HG03139 (cell line): ENCODE data around the gene MRPL34.

ENCODE experiments used
- ATAC-seq: cut with Tn5 transposase; IDR thresholded peaks from one replicate; pipeline ENCODE4 v1.9.1; 2021; ENCODE audit not compliant: unreplicated experiment

Gene MRPL34

GRCh38 chr19:17340302-17340870, 34.7 kb downstream of the MRPL34 start:
- no peak for ATAC-seq

DNA sequence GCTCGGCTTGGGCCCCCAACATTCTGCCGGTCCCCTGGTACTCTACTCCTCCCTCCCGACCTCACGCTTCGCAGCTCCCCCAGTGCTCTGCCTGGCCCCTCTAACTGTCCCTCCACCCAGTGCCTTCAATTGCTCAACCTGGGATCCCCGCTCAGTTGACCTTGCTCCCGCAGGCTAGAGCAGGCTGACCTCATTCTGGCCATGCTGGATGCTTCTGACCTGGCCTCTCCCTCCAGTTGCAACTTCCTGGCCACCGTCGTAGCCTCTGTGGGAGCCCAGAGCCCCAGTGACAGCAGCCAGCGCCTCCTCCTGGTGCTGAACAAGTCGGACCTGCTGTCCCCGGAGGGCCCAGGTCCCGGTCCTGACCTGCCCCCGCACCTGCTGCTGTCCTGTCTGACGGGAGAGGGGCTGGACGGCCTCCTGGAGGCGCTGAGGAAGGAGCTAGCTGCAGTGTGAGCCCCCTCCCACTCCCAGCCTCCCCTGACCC, 35.2 kb downstream of the MRPL34 start:
- no peak for ATAC-seq

DNA sequence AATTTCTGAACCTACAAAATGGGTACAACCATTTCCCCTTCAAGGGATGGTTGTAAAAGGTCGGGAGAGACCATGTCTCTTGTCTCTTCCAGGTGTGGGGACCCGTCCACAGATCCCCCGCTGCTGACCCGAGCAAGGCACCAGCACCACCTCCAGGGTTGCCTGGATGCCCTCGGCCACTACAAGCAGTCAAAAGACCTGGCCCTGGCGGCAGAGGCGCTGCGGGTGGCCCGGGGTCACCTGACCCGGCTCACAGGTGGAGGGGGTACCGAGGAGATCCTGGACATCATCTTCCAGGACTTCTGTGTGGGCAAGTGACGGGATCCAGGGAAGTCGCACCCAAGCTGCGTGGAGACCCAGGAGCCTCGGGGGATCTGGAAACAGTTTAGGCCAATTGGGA, 35.7 kb downstream of the MRPL34 start:
- ATAC-seq, result no peak

DNA sequence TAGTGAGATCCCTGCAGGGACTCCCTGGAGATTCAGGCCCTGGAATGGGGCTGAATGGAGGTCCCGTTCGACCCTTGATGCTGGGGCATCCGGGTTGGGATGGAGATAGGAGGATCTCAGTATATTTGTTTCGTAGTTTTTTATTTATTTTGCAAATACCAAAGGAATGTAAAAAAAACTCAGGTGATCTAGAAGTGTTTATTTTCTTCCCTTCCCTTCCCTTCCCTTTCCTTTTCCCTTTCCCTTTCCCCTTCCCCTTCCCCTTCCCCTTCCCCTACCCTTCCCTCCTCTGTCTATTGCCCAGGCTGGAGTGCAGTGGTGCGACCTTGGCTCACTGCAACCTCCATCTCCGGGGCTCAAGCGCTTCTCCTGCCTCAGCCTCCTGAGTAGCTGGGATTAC, 36.2 kb downstream of the MRPL34 start:
- ATAC-seq, result no peak

DNA sequence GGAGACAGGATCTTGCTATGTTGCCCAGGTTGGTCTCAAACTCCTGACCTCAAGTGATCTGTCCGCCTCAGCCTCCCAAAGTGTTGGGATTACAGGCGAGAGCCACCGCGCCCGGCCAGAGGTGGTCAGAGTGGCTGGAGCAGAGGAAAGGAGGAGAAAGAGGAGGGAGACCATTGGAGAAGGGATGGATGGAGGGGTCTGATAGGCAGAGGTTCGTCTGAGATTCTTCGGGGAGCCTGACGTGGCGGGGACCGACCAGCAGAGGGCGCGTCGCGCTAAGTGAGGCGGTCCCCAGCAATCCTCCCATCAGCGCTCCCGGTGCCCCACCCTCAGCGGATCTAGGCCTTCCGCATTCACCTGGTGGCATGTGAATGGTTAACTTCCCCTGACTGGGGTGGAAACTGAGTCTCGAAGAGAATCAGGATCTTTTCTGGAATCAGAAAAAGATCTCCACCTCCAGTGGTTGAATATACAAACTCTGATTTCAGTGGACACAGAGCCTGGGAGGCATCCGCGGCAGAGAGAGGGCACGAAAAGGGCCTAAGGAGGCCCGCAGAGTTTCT, 40.5 kb downstream of the MRPL34 start:
- ATAC-seq, result no peak

DNA sequence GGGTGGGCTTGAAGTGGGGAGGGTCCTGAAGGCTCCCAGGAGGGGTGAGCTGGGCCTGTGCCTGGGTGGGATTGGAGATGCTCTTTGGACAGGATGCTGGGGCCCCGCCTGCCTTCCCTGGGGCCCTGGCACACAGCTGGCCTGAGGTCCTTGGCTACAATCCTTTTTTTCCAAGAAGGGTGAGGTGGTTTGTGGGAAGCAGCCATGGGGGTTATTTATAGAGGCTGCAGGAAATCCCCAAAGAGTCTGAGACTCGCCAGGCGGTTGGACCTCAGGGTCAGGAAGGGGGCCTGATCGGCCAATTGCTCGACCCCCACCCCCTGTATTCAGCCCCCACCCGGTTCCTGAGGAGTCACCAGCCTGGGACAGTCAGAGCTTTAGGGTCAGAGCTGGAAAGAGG, 41.7 kb downstream of the MRPL34 start:
- no peak for ATAC-seq

DNA sequence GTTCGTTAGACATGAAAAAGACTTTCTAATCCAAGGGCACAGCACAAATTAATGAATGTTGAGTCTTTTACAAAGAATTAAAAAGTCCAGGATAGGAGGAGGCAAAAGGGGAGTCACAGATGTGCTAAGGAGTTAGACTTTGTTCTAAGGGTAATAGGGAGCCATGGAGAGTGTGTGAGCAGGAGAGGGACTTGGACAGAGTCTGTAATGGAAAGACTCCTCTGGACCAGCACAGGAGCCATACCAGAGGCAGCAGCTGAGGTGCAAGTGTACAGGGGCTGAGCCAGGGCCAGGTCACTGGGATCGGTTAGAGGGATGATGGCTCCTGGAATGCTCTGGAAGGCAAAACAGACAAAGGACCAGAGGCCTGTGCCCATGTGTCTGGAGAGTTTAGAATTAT, 42.2 kb downstream of the MRPL34 start:
- ATAC-seq, result no peak

- no peak for ATAC-seq
Measured at GRCh38 chr19:17348700-17349099, 43.0 kb downstream of the MRPL34 start.

- ATAC-seq, result no peak
Measured at GRCh38 chr19:17351815-17352435, 46.3 kb downstream of the MRPL34 start.

DNA sequence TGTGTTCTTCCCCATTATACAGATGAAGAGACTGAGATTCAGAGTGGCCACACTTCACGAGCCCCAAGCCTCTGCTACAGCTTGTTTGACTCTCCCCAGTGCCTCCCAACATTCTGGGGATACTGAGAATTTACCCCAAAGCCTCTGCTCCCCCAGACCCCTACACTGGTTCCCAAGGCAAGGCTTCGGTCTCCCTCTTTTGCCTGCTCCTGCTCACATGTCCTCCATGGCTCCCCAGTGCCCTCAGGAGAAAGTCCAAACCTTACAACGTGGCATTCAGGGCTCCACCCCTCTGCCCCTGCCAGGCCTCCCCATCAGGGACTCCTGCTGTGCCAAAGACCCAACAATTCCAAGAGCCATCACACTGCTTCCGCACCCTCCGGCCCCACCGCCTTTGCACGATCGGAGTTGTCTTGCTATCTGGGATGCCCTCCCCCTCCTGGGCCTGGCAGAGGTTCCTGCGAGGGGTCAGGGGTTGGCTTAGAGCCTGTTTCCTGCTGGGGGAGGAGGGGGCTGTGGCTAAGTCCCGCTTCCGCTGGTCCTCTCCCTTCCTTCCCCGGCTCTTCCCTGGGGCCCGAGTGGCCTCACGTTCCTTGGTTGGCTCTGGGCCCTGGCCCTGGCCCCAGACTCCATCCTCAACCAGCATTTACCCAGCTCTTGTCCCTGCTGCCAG, 47.1 kb downstream of the MRPL34 start:
- ATAC-seq, result no peak

DNA sequence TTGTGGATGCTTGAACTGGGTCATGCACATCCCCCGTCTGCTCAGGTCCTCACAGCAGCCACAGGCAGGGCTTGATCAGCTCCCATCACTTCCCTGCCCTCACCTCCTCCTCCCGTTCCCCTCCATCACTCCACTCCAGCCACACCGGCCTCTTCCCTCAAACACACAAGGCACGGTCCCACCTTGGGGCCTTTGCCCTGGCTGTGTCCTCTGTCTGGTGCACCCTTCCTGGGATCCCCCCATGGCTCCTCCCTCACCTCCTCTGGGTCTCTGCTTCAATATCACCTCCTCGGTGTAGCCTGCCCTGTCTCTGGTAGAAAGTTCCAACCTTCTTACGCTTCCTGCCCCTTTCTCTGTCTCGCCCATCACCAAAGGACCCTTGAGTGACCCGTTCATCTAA, 47.7 kb downstream of the MRPL34 start:
- ATAC-seq, result no peak
